GM21367 (cell line): Measurements from ENCODE around the gene THAP3.

Experiments
- ATAC-seq: cut with Tn5 transposase; IDR thresholded peaks from one replicate; pipeline ENCODE4 v1.9.1; 2021; ENCODE audit not compliant: unreplicated experiment

Gene THAP3

DNA sequence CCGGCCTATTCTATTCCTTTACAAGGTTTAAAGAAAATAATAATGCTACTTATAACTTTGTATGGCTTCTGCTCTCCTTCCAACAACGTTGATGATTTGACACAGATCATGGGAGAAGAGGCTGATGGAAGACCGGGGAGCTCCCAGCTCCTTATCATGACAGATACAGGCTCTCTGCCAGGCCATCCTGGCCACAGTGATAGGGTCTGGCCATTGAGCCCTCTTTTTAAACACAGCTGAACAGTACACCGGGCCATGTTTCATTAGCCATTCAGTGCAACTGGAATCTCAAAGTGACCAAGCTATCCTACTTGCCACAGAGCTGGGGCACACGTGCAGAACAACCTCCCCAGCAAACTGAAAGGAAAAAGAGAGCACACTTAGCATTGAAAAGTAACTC is 42.0 kb downstream of the THAP3 start:
- no peak for ATAC-seq

DNA sequence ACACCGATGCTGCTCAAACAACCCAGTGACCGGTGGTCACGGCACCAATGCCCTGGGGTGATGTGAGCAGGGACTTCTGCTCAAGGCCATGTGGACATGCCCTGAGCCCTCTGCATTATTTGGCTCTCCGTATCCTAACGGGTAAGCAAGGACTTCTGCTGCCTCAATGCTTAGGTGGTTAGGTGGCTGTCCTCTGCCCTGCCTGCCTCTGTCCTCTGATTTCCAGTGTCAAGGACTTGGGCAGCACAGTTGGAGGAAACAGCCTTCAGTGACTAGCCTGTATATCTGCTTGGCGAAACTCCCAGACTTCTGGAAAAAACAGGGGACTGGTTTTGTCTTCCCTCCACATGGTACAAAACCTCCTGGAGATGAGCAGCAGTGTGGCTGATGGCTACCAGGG is 42.5 kb downstream of the THAP3 start:
- no peak for ATAC-seq

DNA sequence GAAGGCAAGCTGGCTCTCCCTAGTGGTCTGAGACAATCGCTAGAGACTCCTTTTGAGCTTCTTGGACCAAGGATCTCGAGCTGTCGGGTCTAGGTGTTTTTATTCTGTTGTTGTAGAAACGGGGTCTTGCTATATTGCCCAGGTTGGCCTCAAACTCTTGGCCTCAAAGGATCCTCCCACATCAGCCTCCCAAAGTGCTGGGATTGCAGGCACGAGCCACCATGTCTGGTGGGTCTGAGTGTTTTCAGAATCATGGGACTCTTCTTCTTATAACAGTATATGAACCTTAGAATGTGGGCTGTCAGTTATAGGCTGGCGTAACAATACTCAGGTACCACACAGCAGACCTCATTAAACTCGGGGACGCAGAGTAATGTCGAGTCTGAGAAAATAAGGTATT is 43.8 kb downstream of the THAP3 start:
- no peak for ATAC-seq

DNA sequence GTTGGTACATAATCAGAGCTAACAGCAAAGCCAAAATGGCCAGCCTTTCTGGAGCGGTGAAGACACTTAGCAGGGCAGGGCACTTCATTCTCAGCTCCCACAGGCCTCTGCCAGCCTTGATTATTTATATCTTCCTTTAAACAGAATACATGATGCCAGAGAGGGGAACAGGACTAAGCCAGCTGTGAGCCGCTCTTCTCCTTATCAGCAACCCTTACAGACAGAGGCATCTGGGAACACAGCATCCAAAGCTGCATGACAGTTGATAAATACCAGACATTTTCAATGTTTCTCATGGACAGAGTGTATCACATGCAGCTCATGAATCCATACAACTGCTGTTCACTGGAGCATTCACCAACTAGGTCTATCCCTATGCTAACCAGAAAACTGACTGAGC is 47.9 kb downstream of the THAP3 start:
- no peak for ATAC-seq

DNA sequence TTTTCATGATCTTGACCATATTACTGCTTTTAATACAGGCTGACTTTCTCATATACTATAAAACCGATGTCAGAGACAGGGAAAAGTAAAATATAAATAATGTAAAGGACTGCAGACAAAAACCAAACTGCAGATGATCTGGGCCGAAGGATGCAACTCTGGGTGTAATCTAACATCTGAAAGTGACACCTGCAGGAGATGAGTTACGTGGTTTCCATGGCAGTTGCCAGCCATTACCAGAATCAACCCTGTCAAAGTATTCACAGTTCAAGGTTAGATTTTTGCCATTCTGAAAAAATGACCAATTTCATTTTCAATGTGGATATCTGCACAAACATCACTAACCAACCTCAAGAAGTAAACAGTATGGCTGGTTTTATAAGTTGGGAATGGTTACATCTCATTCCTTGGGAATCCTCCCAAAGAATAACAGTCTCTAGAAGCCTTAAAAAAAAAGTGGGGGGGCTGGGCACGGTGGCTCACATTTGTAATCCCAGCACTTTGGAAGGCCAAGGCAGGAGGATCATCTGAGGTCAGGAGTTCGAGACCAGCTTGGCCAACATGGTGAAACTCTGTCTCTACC is 49.2 kb downstream of the THAP3 start:
- no peak for ATAC-seq

DNA sequence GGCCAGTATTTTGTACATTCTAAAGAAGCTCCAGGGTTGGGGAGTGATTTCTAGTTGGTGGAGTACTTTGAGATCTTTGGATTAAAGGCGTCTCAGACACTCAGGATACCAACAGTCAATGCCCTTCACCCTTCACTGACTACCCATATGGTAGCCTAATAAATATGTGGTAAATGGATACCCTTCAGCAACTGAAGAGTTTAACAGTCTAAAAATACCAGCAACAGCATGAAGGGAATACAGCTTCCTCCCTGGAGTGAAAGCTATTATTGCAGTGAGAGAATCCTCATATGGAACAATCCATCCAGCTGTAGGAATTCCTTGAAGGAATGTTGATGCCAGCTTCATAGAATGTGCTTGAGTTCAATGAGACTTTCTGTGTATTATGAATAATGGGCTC is 50.1 kb downstream of the THAP3 start:
- ATAC-seq = no peak

DNA sequence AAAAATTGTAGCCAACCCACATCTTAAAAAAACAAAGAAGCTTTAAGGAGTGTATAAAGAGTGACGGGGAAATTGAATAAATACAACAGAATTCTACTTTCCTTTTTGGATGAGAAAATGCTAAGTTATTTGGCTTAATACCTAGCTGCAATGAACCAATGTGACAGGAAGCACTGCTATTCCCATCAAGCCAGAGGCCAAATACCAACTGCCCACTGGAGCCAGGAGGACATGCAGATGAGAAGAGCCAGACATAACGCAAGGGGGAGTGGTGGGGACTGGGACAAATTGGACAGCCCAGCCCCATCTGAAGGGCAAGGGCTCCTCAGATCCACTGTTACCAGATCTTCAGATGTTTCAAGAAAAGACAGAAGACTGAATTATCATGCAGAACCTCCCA is 51.3 kb downstream of the THAP3 start:
- ATAC-seq = no peak
